ENCODE measurements around the gene TECPR1. TPM values are rescaled to one million over a fixed set of nuclear protein-coding genes. Genes with fewer than 3 reads are reported as not detected.

Gene TECPR1
- total RNA-seq, 1 experiment from 2014 or later: 21.5 TPM

DNA sequence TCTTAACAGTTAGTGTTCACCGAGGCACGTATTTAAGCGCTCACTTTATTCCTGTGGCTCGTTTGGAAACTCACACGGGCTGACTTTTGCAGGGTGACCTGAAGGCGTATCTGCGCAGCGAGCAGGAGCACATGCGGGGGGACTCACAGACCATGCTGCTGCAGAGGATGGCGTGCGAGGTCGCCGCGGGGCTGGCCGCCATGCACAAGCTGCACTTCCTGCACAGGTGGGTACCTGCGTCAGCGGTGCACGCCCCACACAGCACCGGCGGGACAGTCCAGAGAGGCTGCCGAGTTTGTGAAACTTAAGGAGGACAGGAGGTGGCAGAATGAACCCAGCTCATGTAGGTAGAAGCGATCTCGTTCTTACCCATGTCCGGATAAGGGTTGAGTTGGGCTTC lies 80.6 kb downstream of the TECPR1 start:
- H3K9me3 Mint-ChIP-seq: no peaks in the 10 kb centered on the region
- TF ChIP-seq GRHL2 (CRISPR knock-in tag; IDR thresholded peaks at IDR 0.05; ENCODE audit: insufficient replicate concordance, severe bottlenecking): no peak
- TF ChIP-seq, protein P1, sequence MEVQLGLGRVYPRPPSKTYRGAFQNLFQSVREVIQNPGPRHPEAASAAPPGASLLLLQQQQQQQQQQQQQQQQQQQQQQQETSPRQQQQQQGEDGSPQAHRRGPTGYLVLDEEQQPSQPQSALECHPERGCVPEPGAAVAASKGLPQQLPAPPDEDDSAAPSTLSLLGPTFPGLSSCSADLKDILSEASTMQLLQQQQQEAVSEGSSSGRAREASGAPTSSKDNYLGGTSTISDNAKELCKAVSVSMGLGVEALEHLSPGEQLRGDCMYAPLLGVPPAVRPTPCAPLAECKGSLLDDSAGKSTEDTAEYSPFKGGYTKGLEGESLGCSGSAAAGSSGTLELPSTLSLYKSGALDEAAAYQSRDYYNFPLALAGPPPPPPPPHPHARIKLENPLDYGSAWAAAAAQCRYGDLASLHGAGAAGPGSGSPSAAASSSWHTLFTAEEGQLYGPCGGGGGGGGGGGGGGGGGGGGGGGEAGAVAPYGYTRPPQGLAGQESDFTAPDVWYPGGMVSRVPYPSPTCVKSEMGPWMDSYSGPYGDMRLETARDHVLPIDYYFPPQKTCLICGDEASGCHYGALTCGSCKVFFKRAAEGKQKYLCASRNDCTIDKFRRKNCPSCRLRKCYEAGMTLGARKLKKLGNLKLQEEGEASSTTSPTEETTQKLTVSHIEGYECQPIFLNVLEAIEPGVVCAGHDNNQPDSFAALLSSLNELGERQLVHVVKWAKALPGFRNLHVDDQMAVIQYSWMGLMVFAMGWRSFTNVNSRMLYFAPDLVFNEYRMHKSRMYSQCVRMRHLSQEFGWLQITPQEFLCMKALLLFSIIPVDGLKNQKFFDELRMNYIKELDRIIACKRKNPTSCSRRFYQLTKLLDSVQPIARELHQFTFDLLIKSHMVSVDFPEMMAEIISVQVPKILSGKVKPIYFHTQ (CRISPR knock-in tag; IDR thresholded peaks at IDR 0.05): no peak
- no peak for TF ChIP-seq CREB1 (CRISPR knock-in tag; IDR thresholded peaks at IDR 0.05)
- no peak for TF ChIP-seq FOXP4 (CRISPR knock-in tag; IDR thresholded peaks at IDR 0.05)
- TF ChIP-seq ZNF138 (CRISPR knock-in tag; conservative IDR thresholded peaks at IDR 0.05): no peak
- H3K4me1 Mint-ChIP-seq: peaks cover 19% of the 10 kb centered on the region
- H3K4me3 Mint-ChIP-seq: no peak overlapping the region
- no peak; the same call in 1 of the 2 replicates for ATAC-seq
- no peak for DNase-seq (ENCODE audit: low spot score)
- no peak overlapping the region for H3K27ac Mint-ChIP-seq
- POLR2A ChIA-PET: no interaction called here
- H3K36me3 Mint-ChIP-seq: peaks cover 16% of the 10 kb centered on the region; the same call in 1 of the 2 replicates
- no peaks in the 10 kb centered on the region for H3K27me3 Mint-ChIP-seq (ENCODE audit: low read depth)
- CTCF ChIA-PET: interaction anchor here (1.6 kb wide), 1 partner anchor 150 kb away, joined by 7 read pairs; no protein-coding TSS in a partner anchor

DNA sequence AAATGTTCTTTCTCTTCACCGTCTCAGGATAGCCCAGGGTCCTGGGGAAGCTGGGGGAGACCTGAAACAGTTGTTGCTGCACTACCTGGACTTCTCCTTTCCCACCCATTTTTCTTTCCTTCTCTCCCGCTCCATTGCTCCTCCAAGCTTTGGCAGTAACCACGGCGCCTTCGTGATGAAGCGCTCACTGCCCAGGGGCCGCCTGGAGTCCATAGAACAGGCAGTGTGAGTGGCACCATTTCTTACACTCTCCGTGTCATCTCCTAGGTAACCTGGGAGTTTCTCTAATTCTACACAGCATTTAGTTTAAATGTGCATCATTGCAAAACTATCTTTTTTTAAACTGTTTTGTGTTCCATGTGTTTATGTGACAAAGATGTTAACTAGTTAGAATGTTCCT lies 81.1 kb downstream of the TECPR1 start:
- CTCF ChIA-PET: interaction anchor here (1.1 to 1.6 kb wide), 2 partner anchors 150 kb away, joined by 4 to 7 read pairs; no protein-coding TSS in a partner anchor
- H3K27ac Mint-ChIP-seq: no peak overlapping the region

GRCh38 chr7:98168904-98169621 lies 83.0 kb downstream of the TECPR1 start:
- Mint-ChIP-seq H3K27me3 (ENCODE audit: low read depth) (no peaks in the 10 kb centered on the region), H3K4me1 (peaks cover 25% of the 10 kb centered on the region), H3K9me3 (no peaks in the 10 kb centered on the region), H3K4me3 (no peak overlapping the region), H3K36me3 (peaks cover 11% of the 10 kb centered on the region; the same call in 1 of the 2 replicates), H3K27ac (no peak overlapping the region)
- TF ChIP-seq MYBL2 (CRISPR knock-in tag; IDR thresholded peaks at IDR 0.05) (no peak), GRHL2 (CRISPR knock-in tag; IDR thresholded peaks at IDR 0.05; ENCODE audit: insufficient replicate concordance, severe bottlenecking) (no peak), NR2C2 (CRISPR knock-in tag; IDR thresholded peaks at IDR 0.05) (no peak), CTCF (IDR thresholded peaks at IDR 0.05) (peak; percentile 14; the same call in 1 of the 2 replicates), ZNF416 (CRISPR knock-in tag; IDR thresholded peaks at IDR 0.05) (no peak), PRDM15 (CRISPR knock-in tag; IDR thresholded peaks at IDR 0.05) (no peak)
- ATAC-seq (no peak), DNase-seq (ENCODE audit: low spot score) (no peak)
- ChIA-PET POLR2A (no interaction called here), CTCF (interaction anchor here (0.5 to 6.0 kb wide), 22 partner anchors 9 to 297 kb away, joined by 3 to 256 read pairs (median 5); partner anchors contain the start of genes ASNS and LMTK2)

More for the DNA sequence above, 81.1 kb downstream of the TECPR1 start:
- H3K27me3 Mint-ChIP-seq (ENCODE audit: low read depth): no peaks in the 10 kb centered on the region
- H3K4me1 Mint-ChIP-seq: peaks cover 21% of the 10 kb centered on the region
- DNase-seq (ENCODE audit: low spot score) (no peak), ATAC-seq (no peak)
- TF ChIP-seq NR3C1 (CRISPR knock-in tag; conservative IDR thresholded peaks at IDR 0.05; ENCODE audit: low read depth) (no peak), USF1 (CRISPR knock-in tag; IDR thresholded peaks at IDR 0.05) (no peak), JUN (CRISPR knock-in tag; IDR thresholded peaks at IDR 0.05) (no peak), SOX15 (CRISPR knock-in tag; IDR thresholded peaks at IDR 0.05) (no peak), GTF2I (CRISPR knock-in tag; conservative IDR thresholded peaks at IDR 0.05) (no peak), HMGA2 (CRISPR knock-in tag; IDR thresholded peaks at IDR 0.05) (no peak), EMX1 (CRISPR knock-in tag; IDR thresholded peaks at IDR 0.05) (no peak), ZNF232 (CRISPR knock-in tag; IDR thresholded peaks at IDR 0.05) (no peak), ZNF423 (CRISPR knock-in tag; IDR thresholded peaks at IDR 0.05) (no peak), ZNF416 (CRISPR knock-in tag; IDR thresholded peaks at IDR 0.05) (no peak), SMAD3 (CRISPR knock-in tag; IDR thresholded peaks at IDR 0.05; ENCODE audit: borderline replicate concordance) (no peak), ZSCAN18 (CRISPR knock-in tag; IDR thresholded peaks at IDR 0.05) (no peak)
- no peaks in the 10 kb centered on the region for H3K9me3 Mint-ChIP-seq
- no peak overlapping the region for H3K4me3 Mint-ChIP-seq
- POLR2A ChIA-PET: no interaction called here
- peaks cover 16% of the 10 kb centered on the region; the same call in 1 of the 2 replicates for H3K36me3 Mint-ChIP-seq
